ENCODE results near the gene ENOPH1. TPM values are rescaled to one million over a fixed set of nuclear protein-coding genes. Genes with fewer than 3 reads are reported as not detected.
"Not testable (repeated sequence)": the region's sequence is repeated elsewhere in the genome, so short reads cannot be mapped to it uniquely, and the experiment has no call there.

Gene ENOPH1
- total RNA-seq, 1 experiment from 2014 or later: 47.8 TPM

DNA sequence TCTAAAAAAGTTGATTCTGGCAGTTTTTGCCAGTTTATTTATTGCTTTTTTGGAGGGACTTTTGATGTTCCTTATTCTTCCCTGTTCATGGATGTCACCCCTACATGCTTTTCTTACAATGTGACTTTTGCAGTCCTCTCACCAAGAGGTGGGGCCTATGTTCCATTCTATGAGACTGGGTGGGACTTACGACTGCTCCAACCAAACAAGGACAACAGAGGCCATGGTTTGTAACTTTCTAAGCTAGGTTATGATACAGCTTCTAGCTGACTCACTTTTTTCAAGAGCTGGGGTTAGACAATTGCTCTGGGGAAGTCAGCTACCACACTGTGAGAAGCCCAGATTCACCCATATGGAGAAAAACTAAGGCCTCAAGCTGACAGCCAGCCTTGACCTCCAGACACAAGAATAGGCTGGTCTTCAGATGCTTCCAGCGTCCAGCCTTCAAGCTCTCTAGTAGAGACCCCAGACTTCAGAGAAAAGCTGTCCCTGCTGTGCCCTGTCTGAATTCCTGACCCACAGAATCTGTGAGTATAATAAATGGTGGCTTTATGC lies 39.5 kb downstream of the ENOPH1 start:
- DNase-seq (ENCODE audit: low read depth): peak; percentile 24

DNA sequence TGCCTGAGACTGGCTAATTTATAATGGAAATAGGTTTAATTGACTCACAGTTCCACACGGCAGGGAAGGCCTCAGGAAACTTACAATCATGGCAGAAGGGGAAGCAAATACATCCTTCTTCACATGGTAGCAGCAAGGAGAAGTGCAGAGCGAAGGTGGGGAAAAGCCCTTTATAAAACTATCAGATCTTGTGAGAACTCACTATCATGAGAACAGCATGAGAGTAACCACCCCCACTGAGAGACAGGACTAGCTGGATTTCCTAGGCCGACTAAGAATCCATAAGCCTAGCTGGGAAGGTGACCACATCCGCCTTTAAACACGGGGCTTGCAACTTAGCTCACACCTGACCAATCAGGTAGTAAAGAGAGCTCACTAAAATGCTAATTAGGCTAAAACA lies 42.7 kb downstream of the ENOPH1 start:
- not testable (repeated sequence) for DNase-seq (ENCODE audit: low read depth)

DNA sequence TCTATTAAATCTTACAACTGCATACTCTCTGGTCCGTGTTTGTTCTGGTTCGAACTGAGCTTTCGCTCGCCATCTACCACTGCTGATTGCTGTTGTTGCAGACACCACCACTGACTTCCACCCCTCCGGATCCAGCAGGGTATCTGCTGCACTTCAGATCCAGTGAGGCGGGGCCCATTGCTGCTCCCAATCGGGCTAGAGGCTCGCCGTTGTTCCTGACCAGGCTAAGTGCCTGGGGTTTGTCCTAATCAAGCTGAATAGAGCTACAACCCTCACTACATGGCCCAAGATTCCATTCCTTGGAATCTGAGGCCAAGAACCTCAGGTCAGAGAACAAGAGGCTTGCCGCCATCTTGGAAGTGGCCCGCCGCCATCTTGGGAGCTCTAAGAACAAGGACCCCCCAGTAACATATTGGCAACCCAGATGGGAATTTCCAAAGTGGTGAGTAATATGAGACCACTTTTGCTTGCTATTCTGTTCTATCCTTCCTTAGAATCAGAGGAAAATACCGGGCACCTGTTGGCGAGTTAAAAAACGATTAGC lies 43.3 kb downstream of the ENOPH1 start:
- no peak for DNase-seq (ENCODE audit: low read depth)

DNA sequence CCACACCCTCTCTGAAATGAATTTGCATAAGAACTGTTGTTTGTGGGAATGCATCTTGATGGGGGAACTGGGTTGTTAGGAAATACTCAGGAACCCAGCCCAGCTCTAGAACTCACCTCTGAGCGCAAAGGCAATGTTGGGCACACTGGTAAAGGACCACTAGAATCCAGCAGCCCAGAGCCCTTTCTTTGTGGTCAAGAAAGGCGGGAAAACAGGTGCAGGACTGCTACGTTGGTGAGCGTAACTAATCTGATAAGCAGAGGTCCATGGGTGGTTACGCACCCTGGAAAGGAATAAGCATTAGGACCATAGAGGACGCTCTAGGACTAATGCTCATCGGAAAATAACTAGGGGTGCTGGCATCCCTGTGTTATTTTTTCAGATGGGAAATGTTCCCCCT lies 45.5 kb downstream of the ENOPH1 start:
- not testable (repeated sequence) for DNase-seq (ENCODE audit: low read depth)

DNA sequence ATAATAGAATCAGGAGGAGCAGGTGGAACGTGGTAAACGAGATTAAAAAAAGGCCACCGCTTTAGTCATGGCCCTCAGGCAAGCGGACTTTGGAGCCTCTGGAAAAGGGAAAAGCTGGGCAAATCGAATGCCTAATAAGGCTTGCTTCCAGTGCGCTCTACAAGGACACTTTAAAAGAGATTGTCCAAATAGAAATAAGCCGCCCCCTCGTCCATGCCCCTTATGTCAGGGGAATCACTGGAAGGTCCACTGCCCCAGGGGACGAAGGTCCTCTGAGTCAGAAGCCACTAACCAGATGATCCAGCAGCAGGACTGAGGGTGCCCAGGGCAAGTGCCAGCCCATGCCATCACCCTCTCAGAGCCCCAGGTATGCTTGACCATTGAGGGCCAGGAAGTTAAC lies 47.1 kb downstream of the ENOPH1 start:
- not testable (repeated sequence) for DNase-seq (ENCODE audit: low read depth)

DNA sequence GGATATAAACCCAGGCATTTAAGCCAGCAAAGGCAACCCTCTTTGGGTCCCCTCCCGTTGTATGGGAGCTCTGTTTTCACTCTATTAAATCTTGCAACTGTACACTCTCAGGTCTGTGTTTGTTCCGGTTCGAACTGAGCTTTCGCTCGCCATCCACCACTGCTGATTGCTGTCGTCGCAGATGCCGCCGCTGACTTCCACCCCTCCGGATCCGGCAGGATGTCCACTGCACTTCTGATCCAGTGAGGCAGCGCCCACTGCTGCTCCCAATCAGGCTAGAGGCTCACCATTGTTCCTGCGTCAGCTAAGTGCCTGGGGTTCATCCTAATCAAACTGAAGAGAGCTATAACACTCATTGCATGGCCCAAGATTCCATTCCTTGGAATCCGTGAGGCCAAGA lies 49.2 kb downstream of the ENOPH1 start:
- no peak for DNase-seq (ENCODE audit: low read depth)

DNA sequence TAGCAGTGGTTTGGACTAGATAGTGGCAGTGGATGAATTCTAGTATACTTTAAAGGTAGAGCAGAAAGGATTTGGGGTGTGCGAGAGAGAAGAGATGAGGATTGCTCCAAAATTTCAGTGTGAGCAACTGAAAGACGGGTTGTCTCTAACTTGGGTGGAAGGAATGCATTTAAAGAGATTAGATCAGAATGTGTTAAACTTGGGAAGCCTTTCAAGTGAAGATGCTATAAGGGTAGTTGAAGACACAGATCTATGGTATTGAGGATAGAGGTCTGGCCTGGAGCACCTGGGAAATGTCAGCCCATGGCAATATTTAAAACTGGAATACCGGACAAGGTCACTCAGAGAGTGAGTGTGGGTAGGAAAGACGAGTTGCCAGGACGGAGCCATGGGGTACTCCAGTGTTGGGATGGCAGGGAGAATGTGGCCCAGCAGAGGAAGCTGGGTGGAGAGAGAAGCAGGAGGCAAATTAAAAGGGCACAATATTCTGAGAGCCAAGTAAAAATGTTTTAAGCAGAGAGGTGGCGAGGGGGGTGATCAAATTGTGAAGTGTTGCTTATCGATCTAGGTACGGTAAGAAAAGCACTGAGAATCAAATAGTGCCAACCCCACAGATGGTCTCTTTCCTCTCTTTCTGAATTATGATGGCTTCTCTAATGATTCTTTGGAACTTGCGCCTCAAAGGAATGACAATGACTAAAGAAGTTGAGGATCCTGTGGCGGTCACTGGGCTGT lies 50.5 kb downstream of the ENOPH1 start:
- no peak for DNase-seq (ENCODE audit: low read depth)

DNA sequence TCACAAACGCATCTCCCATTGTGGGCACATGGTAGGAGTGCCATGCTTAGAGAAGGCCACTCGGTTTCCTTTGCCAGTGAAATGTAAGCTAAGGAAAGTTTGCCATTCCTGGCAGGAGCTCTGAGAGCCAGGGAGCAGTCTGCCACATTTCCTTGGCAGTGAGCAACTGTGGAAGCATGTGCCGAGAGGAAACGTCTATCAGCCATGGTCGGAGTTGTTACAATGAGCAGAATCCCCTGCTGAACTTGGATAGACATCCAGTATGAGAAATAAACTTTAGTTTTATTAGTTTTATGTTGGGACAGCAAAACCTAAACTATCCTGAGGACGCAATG lies 51.1 kb downstream of the ENOPH1 start:
- DNase-seq (ENCODE audit: low read depth): no peak

DNA sequence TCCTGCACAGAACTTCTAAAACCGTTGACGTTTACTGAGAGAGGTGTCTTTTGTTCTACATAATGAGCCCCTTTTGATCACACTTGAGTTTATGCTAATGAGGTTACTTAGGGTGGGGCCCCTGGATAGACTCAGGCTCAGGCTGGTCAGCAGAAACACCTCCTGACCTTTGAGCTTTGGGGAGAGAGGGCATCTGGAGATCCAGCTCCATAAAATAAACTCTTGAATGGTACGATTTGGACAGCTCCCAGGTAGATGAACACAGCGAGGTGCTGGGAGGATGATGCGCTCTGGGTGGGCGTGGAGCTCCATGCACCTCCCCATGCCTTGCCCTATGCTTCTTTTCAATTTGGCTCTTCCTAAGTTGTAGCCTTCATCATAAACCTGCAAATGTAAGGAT lies 52.0 kb downstream of the ENOPH1 start:
- DNase-seq (ENCODE audit: low read depth): no peak

DNA sequence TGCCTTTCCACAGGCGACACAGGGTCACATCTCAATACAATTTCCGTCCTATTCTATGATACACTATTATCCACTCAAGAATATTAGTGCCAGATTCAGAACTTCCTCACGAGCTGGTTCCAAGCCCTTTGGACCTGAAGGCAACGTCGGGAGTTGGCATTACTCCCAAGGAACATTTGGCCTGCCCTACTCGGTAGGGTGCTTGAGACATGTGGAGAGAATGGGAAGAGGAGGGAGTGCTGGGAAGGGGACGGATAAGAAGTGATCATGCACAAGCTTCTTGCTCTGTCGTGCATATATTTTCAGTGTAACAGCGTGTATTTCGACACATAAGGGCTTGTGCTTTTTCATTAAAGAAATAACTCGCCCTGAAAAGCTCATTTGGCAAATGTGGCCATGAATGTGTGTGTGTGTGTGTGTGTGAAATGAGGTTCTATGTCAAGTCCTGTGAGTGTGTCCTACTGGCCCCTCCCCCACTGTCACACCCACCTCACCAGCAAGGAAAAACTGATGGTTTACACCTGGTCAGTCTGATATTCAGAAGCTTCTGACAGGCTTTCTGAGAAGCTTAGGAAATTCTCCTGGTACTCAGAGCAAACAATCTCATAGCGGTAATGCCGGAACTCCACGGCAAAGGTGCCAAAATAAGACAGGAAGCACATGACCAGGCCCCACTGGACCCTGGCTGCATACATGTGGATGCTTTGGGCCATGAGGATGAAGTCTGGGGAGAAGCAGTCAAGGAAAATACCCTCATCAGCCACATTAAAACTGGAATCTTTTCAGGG lies 54.8 kb downstream of the ENOPH1 start:
- DNase-seq (ENCODE audit: low read depth): no peak

DNA sequence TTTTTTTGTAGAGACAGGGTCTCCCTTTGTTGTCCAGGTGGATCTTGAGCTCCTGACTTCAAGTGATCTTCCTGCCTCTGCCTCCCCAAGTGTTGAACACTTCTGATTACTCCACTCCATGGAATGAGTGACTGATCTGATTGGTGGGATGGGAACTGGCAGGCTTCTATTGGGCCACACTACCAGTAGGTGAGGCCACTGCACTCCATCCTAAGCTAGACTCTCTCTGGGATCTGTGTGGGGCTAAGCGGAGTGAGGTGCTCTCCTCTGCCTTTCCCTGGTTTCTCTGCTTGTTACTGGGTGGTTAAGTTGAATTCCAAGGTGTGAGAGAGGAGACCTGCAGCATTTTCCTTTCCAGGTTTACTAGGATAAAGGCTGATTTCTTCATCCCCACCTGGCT lies 58.7 kb downstream of the ENOPH1 start:
- no peak for DNase-seq (ENCODE audit: low read depth)

DNA sequence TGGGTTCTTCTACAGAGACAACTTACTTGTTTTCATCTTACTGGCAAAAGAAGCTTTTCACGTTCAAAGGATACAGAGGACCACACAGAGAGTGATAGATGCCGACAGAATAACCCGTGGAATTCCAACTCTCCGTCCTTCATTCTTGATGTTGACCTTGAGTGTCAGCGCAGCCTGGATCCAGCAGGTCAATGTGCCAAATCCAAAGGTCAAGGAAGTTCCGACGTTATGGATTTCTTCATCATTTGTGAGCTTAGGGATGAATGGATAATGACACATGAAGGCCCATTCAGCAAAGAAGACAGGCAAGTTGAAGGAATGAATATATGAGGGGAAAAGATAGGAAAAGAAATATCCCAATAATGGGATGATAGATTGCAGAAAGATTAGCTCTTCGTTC lies 59.6 kb downstream of the ENOPH1 start:
- no peak for DNase-seq (ENCODE audit: low read depth)

DNA sequence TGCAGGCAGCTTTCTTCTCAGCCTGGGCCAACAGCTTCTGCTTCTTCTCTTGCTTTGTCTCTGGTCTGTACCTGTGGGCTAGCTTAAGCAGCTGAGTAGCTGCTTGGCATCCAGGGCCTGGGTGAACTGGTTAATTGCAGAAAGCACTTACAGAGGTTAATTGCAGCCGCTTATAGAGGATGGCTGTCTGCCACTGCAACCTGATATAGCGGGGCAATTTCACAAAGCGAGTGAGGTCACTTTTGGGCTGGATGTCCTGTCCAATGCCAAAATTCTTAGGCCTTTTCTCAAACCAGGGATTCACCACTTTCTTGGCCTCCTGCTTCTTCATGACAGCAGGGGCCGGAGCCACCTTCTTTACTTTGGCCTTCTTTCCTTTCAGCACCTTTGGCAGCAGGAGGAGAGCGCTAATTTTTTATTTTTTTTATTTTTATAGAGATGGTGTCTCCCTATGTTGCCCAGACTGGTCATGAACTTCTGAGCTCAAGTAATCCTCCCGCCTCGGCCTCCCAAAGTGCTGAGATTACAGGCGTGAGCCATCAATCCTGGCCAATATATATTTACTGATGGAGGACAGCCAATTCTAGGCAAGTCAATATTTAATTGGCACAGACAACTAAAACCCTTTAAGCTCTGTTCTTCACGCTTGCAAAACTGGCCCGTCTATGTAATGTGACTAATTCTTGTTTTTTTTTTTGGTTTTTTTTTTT lies 61.0 kb downstream of the ENOPH1 start:
- no peak for DNase-seq (ENCODE audit: low read depth)

DNA sequence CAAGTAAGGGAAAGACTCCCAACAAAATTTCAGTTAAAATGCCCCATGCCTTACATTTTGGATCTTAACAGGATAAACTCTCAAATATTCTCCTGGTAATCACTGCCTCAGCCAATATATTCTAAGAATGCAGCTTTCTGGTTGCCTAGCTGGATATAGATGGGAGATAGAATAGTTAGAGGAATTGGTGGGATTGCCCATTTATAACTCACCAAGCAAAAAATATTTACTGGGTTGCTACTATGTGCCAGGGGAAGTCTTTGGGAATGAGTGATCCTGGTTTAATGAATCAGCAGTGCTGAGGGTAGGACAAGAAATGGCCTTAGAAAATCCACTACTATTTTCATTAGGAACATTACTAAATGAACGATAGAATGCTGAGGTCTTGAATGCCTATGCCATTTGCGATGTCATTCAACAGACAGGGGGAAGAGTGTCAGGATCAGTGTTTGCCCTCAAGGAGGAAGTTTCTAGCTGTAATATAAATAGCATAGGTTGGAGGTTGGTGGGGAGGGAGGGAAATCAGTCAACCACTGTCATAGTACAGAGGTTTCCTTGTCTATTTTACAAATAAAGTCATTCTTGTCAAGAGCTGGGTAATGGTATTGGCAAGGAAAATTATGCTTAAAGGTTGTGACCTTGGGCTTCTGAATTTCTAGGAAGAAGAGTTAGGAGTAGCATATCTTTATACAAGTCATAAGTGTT lies 63.5 kb downstream of the ENOPH1 start:
- peak; percentile 9 for DNase-seq (ENCODE audit: low read depth)

DNA sequence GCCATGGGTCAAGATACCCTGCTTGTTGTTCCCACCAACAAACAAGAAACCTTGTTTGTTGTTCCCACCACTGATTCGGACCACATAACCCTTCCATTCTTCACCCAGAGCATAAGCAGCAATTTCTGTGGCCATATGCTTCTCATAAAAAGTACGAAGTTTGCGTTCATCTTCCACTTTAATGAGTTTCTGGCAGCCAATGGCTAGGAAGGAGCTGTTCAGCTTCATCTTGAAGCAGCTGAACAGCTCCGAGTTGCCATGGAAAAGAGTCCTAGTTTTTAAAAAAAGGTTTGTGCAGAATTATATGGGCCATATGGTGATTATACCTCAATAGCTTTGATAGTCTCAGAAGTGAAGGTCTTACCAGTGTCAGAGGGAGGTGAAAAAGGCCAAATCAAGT lies 65.3 kb downstream of the ENOPH1 start:
- DNase-seq (ENCODE audit: low read depth): no peak

DNA sequence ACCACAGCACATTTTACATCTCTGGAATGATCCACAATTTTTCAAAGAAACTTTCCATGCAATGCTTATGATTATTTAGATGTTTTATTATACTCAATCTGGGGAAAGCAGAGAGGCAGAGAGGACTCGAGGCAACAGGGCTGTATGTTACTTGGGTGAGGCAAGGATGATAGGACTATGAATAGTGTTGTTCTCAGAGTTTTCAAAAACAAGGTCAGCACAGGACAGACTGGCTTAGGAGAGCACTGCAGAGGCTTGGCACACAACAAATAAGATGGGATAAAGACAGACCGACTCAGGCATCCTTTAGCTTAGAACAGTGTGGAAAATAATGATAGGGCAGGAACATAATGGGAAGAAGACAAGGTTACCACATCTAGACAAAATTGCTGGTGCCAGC lies 66.0 kb downstream of the ENOPH1 start:
- no peak for DNase-seq (ENCODE audit: low read depth)

DNA sequence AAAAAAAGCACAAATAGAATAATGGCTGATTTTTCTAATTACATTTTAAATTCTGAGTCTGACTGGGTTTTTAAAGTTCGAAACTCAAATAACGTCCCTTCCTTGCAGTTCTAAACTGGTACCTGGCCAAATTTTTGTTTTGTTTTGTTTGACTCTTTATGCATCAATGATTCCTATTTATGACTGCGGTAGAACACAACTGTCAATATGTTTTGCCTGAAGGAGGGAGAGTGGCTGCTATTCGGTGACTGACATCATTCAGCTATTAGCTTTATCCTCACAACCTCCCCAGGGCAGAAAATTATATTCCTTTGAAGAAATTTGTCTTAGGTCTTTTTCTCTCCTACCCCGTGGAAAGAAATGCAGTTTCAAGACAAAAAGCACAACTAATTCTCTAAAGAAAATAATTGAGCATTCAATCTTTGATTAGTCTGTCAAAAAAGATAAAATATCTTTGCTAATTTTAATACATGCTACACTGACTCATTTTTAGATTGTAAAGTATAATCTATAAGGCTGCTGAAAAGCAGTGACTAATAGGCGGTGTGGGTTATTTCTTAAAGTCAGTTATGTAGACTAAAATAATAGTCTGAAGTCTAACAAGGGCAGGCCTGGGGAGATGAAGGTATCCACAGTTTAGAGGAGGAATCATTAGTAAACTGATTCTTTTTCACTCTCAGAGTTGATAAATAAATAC lies 69.5 kb downstream of the ENOPH1 start:
- DNase-seq (ENCODE audit: low read depth): no peak

DNA sequence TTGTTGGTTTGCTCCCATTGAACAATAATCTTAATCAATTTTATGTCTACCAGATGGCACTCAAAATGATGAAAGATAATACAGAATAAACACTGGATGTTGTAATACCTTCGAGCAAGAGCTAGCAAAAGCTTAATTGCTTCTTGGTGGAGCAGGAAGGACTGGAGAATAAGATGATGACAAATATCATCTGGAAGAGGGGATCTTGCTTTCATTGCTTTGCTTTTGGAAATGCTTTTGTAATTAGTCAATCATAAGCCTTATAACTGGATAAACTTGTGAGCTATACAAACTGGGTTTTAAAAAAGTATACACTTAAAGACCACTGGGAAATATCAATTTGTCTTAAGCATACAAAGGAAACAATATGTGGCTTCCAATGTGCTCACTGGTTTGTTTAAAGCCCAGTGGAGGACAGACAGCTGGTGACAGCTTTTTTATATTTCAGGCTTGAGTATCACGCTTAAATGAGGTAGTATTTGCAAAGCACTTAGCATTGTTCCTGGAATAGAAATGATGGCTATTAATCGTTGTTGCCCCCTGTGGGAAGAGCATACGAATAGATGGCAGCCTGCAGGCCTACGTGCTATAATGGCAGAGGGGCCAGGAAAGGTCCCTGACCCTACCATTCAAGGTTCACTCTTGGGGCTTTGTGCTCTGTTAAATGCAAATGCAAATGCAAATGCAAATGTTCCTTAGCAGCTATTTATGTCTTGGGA lies 70.2 kb downstream of the ENOPH1 start:
- no peak for DNase-seq (ENCODE audit: low read depth)

DNA sequence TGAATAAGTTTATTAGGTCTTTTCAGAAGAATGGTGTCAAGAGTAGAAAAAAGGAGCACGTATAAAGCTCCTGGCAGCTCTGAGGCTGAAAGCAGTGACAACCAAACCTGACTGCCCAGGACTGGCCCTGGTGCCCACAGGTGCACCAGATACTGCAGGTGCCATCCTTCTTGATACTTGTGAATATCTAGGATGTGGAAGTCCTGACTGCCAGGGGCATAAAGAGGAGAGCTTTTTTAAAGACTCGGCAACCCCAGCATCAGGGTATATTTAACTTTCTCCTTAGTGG lies 70.7 kb downstream of the ENOPH1 start:
- no peak for DNase-seq (ENCODE audit: low read depth)

DNA sequence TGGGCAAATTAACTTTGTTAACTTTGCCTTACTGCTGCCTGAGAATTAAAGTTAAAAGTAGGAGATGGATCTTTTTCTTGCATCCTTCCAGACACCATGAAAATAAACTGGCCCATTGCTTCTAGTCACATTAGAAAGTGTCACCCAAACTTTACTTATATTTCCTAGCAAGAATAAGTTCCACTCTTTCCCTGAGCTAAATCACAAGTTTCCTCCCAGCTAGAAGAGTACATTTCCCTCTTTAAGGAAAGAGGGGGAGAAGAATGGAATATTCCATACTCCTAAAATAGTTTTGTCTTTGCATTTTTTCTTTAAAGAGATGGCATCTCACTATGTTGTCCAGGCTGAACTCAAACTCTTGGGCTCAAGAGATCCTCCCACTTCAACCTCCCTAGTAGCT lies 77.6 kb downstream of the ENOPH1 start:
- DNase-seq (ENCODE audit: low read depth): no peak
